ENCODE data around the gene SGMS1. TPM values are rescaled to one million over a fixed set of nuclear protein-coding genes. Genes with fewer than 3 reads are reported as not detected.

The SGMS1 gene
- polyA plus RNA-seq, 1 donor from 2014 or later = 8.0 TPM

DNA sequence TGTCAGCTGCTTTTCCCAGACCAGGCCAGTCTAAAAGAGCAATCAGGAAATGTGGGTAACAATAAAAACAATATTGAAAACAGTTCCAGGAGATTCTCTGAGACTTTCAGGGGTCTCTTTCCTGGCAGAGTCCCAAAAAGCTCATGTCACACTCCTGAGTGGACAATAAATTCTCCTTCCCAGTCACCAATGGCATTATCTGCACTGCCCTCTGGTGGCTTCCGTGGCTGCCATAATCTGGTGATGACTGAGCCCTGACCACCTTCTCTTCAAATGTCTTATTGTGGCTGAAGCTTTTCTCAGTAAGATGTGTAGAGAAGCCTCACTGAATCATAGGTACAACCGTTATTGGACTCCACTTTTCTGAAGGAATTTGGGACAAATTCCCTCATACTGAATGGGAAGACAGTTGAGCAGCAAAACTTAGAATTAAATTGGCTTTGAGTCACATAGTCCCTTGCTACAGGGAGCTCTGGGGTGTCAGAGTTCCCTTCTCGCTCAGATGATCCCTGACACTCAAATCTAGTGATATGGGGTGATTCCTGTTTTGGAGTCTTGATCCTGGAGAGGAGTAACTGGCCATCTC lies 348.0 kb downstream of the SGMS1 start:
- H3K9me3 ChIP-seq (ENCODE audit: low read length) = no peaks in the 10 kb centered on the region
- H3K27ac ChIP-seq (ENCODE audit: low read length) = no peak overlapping the region
- no peak overlapping the region for H3K9ac ChIP-seq (ENCODE audit: low read length)
- no peaks in the 10 kb centered on the region for H3K79me2 ChIP-seq (replicated peaks; ENCODE audit: insufficient read depth, low read length)
- no peak overlapping the region for H3K4me2 ChIP-seq (ENCODE audit: low read length)
- H4K20me1 ChIP-seq (ENCODE audit: insufficient read depth) = no peaks in the 10 kb centered on the region
- H3K36me3 ChIP-seq (ENCODE audit: insufficient read depth, low read length) = no peaks in the 10 kb centered on the region
- no peak overlapping the region for H2AFZ ChIP-seq (ENCODE audit: low read depth, low read length)
- H3F3A ChIP-seq (ENCODE audit: insufficient read depth, low read length, poor library complexity, severe bottlenecking) = no peaks in the 10 kb centered on the region
- H3K4me3 ChIP-seq (ENCODE audit: low read length) = no peak overlapping the region
- H3K9me2 ChIP-seq (ENCODE audit: insufficient read depth, low read length) = no peaks in the 10 kb centered on the region
- TF ChIP-seq EZH2 (IDR thresholded peaks at IDR 0.05; ENCODE audit: borderline replicate concordance, insufficient read depth, low read length, poor library complexity, severe bottlenecking) (no peak), POLR2AphosphoS5 (IDR thresholded peaks at IDR 0.05) (no peak), TAF1 (IDR thresholded peaks at IDR 0.05; ENCODE audit: low read depth) (no peak), MXI1 (conservative IDR thresholded peaks at IDR 0.05; ENCODE audit: poor library complexity, severe bottlenecking) (no peak), RAD21 (conservative IDR thresholded peaks at IDR 0.05) (no peak), EP300 (conservative IDR thresholded peaks at IDR 0.05; ENCODE audit: poor library complexity, severe bottlenecking) (no peak), SMC3 (conservative IDR thresholded peaks at IDR 0.05; ENCODE audit: poor library complexity) (no peak)
- TF ChIP-seq, protein P1, sequence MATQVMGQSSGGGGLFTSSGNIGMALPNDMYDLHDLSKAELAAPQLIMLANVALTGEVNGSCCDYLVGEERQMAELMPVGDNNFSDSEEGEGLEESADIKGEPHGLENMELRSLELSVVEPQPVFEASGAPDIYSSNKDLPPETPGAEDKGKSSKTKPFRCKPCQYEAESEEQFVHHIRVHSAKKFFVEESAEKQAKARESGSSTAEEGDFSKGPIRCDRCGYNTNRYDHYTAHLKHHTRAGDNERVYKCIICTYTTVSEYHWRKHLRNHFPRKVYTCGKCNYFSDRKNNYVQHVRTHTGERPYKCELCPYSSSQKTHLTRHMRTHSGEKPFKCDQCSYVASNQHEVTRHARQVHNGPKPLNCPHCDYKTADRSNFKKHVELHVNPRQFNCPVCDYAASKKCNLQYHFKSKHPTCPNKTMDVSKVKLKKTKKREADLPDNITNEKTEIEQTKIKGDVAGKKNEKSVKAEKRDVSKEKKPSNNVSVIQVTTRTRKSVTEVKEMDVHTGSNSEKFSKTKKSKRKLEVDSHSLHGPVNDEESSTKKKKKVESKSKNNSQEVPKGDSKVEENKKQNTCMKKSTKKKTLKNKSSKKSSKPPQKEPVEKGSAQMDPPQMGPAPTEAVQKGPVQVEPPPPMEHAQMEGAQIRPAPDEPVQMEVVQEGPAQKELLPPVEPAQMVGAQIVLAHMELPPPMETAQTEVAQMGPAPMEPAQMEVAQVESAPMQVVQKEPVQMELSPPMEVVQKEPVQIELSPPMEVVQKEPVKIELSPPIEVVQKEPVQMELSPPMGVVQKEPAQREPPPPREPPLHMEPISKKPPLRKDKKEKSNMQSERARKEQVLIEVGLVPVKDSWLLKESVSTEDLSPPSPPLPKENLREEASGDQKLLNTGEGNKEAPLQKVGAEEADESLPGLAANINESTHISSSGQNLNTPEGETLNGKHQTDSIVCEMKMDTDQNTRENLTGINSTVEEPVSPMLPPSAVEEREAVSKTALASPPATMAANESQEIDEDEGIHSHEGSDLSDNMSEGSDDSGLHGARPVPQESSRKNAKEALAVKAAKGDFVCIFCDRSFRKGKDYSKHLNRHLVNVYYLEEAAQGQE (IDR thresholded peaks at IDR 0.05; ENCODE audit: borderline replicate concordance) = no peak
- TF ChIP-seq, protein P2, sequence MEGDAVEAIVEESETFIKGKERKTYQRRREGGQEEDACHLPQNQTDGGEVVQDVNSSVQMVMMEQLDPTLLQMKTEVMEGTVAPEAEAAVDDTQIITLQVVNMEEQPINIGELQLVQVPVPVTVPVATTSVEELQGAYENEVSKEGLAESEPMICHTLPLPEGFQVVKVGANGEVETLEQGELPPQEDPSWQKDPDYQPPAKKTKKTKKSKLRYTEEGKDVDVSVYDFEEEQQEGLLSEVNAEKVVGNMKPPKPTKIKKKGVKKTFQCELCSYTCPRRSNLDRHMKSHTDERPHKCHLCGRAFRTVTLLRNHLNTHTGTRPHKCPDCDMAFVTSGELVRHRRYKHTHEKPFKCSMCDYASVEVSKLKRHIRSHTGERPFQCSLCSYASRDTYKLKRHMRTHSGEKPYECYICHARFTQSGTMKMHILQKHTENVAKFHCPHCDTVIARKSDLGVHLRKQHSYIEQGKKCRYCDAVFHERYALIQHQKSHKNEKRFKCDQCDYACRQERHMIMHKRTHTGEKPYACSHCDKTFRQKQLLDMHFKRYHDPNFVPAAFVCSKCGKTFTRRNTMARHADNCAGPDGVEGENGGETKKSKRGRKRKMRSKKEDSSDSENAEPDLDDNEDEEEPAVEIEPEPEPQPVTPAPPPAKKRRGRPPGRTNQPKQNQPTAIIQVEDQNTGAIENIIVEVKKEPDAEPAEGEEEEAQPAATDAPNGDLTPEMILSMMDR (IDR thresholded peaks at IDR 0.05; ENCODE audit: poor library complexity, severe bottlenecking) = no peak
- H3K27me3 ChIP-seq (ENCODE audit: insufficient read depth, low read depth, low read length) = no peaks in the 10 kb centered on the region

- H3K36me3 ChIP-seq (ENCODE audit: insufficient read depth, low read length) = no peaks in the 10 kb centered on the region
- H3K9ac ChIP-seq (ENCODE audit: low read length) = no peak overlapping the region
- TF ChIP-seq SMC3 (conservative IDR thresholded peaks at IDR 0.05; ENCODE audit: poor library complexity) (no peak), MXI1 (conservative IDR thresholded peaks at IDR 0.05; ENCODE audit: poor library complexity, severe bottlenecking) (no peak)
- H3K27ac ChIP-seq (ENCODE audit: low read length) = no peak overlapping the region
- H3K79me2 ChIP-seq (replicated peaks; ENCODE audit: insufficient read depth, low read length) = no peaks in the 10 kb centered on the region
- no peak overlapping the region for H3K4me2 ChIP-seq (ENCODE audit: low read length)
- no peak overlapping the region for H3K4me3 ChIP-seq (ENCODE audit: low read length)
- H3K9me2 ChIP-seq (ENCODE audit: insufficient read depth, low read length) = no peaks in the 10 kb centered on the region
- H4K20me1 ChIP-seq (ENCODE audit: insufficient read depth) = no peaks in the 10 kb centered on the region
- H3F3A ChIP-seq (ENCODE audit: insufficient read depth, low read length, poor library complexity, severe bottlenecking) = no peaks in the 10 kb centered on the region
- no peaks in the 10 kb centered on the region for H3K9me3 ChIP-seq (ENCODE audit: low read length)
- no peak overlapping the region for H2AFZ ChIP-seq (ENCODE audit: low read depth, low read length)
- H3K27me3 ChIP-seq (ENCODE audit: insufficient read depth, low read depth, low read length) = no peaks in the 10 kb centered on the region
These were observed 351.2 kb downstream of the SGMS1 start for GRCh38 chr10:50272531-50272930.

Data from neural cell (in vitro differentiated cells).